A172 (cell line): ENCODE data around the gene CACNG3. TPM values are rescaled to one million over a fixed set of nuclear protein-coding genes. Genes with fewer than 3 reads are reported as not detected.

Source experiments
- DNase-seq: peaks from one replicate; pipeline ENCODE4 v3.0.0-alpha.2; 2015; ENCODE audit warnings: low spot score
- total RNA-seq: library from RNA; depleted of rRNA; stranded (reverse); fragments of >200 nt; shearing (Covaris generic); gene quantifications from 2 replicates; pipeline ENCODE4 v1.2.3, GENCODE V29; 2014

CACNG3 gene
- total RNA-seq, 1 experiment from 2014 or later: not detected

- DNase-seq: no peak
Observed at GRCh38 chr16:24394341-24394740, 138.2 kb downstream of the CACNG3 start.

- no peak for DNase-seq
Observed at GRCh38 chr16:24396350-24397271, 140.5 kb downstream of the CACNG3 start.

- peak; percentile 6 for DNase-seq
Observed at GRCh38 chr16:24409045-24409444, 152.9 kb downstream of the CACNG3 start.
